GM23338 (cell line): ENCODE data around the gene HSPA12B. TPM values are rescaled to one million over a fixed set of nuclear protein-coding genes. Genes with fewer than 3 reads are reported as not detected.
A peak's percentile ranks its signal among the peaks of the same experiment; 100 is the strongest.

Source experiments
- ATAC-seq: fragments of 200-7000 bp; cut with Tn5 transposase; 3 replicates; pipeline ENCODE4 v1.9.1; 2020
- DNase-seq: peaks from one replicate; pipeline ENCODE4 v3.0.0-alpha.2; 2015; ENCODE audit warnings: low spot score
- H2AFZ ChIP-seq: fragments of 200-600 bp; sonication (generic); 2 replicates; pipeline ENCODE4 v1.8.0; 2016; ENCODE audit warnings: antibody characterized with exemption, mild to moderate bottlenecking, moderate library complexity
- H3F3A ChIP-seq: fragments of 200-600 bp; sonication (generic); replicated peaks from 2 replicates; pipeline ENCODE4 v1.8.0; 2017; ENCODE audit warnings: antibody characterized with exemption, mixed run types, low read depth
- H3K27ac ChIP-seq: fragments of 200-600 bp; sonication (generic); 2 replicates; pipeline ENCODE4 v1.6.1; 2016; ENCODE audit warnings: low read depth
- H3K27me3 ChIP-seq: fragments of 200-600 bp; sonication (generic); 2 replicates; pipeline ENCODE4 v1.8.0; 2016; ENCODE audit warnings: mild to moderate bottlenecking, mixed run types, moderate library complexity; ENCODE audit not compliant: insufficient read depth
- H3K36me3 ChIP-seq: fragments of 200-600 bp; sonication (generic); 2 replicates; pipeline ENCODE4 v1.8.0; 2016; ENCODE audit warnings: mild to moderate bottlenecking; ENCODE audit not compliant: insufficient read depth
- H3K4me1 ChIP-seq: fragments of 200-600 bp; sonication (generic); 2 replicates; pipeline ENCODE4 v1.8.0; 2016; ENCODE audit warnings: mild to moderate bottlenecking, moderate library complexity; ENCODE audit not compliant: insufficient read depth
- H3K4me2 ChIP-seq: fragments of 200-600 bp; sonication (generic); 2 replicates; pipeline ENCODE4 v1.7.1; 2017; ENCODE audit warnings: mixed run types
- H3K4me3 ChIP-seq: fragments of 200-600 bp; sonication (generic); 2 replicates; pipeline ENCODE4 v1.6.1; 2016; ENCODE audit warnings: mixed run types
- H3K79me2 ChIP-seq: fragments of 200-600 bp; sonication (generic); replicated peaks from 2 replicates; pipeline ENCODE4 v1.8.0; 2017; ENCODE audit warnings: mild to moderate bottlenecking; ENCODE audit not compliant: insufficient read depth
- H3K9me2 ChIP-seq: fragments of 200-600 bp; sonication (generic); 2 replicates; pipeline ENCODE4 v1.8.0; 2017; ENCODE audit not compliant: insufficient read depth
- H4K20me1 ChIP-seq: fragments of 200-600 bp; sonication (generic); replicated peaks from 2 replicates; pipeline ENCODE4 v1.8.0; 2017; ENCODE audit warnings: mild to moderate bottlenecking; ENCODE audit not compliant: insufficient read depth
- H3K27ac Mint-ChIP-seq: 2 replicates; pipeline ENCODE4 v1.8.0; 2020; ENCODE audit warnings: inconsistent platforms, mild to moderate bottlenecking, moderate library complexity, mixed read lengths
- H3K27me3 Mint-ChIP-seq: 3 replicates; pipeline ENCODE4 v1.8.0; 2022; ENCODE audit warnings: low read depth, mild to moderate bottlenecking, moderate library complexity, mixed read lengths, inconsistent platforms; ENCODE audit not compliant: insufficient read depth, poor library complexity
- H3K36me3 Mint-ChIP-seq: 3 replicates; pipeline ENCODE4 v1.8.0; 2021; ENCODE audit warnings: low read depth, mild to moderate bottlenecking, inconsistent platforms, moderate library complexity, mixed read lengths
- H3K4me1 Mint-ChIP-seq: 3 replicates; pipeline ENCODE4 v1.8.0; 2020; ENCODE audit warnings: mild to moderate bottlenecking, inconsistent platforms, mixed read lengths
- H3K4me3 Mint-ChIP-seq: 3 replicates; pipeline ENCODE4 v1.8.0; 2021; ENCODE audit warnings: moderate library complexity, mild to moderate bottlenecking, inconsistent platforms, mixed read lengths
- H3K9me3 Mint-ChIP-seq: 3 replicates; pipeline ENCODE4 v1.8.0; 2020; ENCODE audit warnings: moderate library complexity, mild to moderate bottlenecking, inconsistent platforms, mixed read lengths
- EZH2phosphoT487 ChIP-seq: fragments of 200-600 bp; sonication (generic); IDR thresholded peaks from one replicate; pipeline ENCODE4 v1.8.1; 2018; ENCODE audit warnings: antibody characterized with exemption; ENCODE audit not compliant: unreplicated experiment
- POLR2AphosphoS5 ChIP-seq: IDR thresholded peaks from 2 replicates; pipeline ENCODE4 v1.6.1; 2016; ENCODE audit warnings: antibody characterized with exemption, low read depth
- STAT1 ChIP-seq: IDR thresholded peaks from one replicate; pipeline ENCODE4 v1.6.1; 2016; ENCODE audit warnings: antibody characterized with exemption; ENCODE audit not compliant: unreplicated experiment
- polyA plus RNA-seq: library from polyadenylated mRNA; unstranded; fragments of >200 nt; fragmentation: Nextera tagmentation; extraction: Ambion mirVana; gene quantifications from 2 replicates; pipeline ENCODE4 v1.2.1, GENCODE V29; 2016
- total RNA-seq: library from RNA; depleted of rRNA; stranded (reverse); fragments of >200 nt; shearing (Covaris generic); gene quantifications from 2 replicates; pipeline ENCODE4 v1.2.3, GENCODE V29; 2014
- TF ChIP-seq, protein P1 (sequence below): fragments of 250-450 bp; sonication (Bioruptor Pico); IDR thresholded peaks from 2 replicates; pipeline ENCODE4 v1.5.0; 2020; ENCODE audit warnings: mild to moderate bottlenecking, moderate library complexity
- TF ChIP-seq, protein P2 (sequence below): IDR thresholded peaks from one replicate; pipeline ENCODE4 v1.6.1; 2018; ENCODE audit warnings: antibody characterized with exemption; ENCODE audit not compliant: unreplicated experiment
- TF ChIP-seq, protein P3 (sequence below): IDR thresholded peaks from 2 replicates; pipeline ENCODE4 v1.6.1; 2016; ENCODE audit warnings: antibody characterized with exemption

HSPA12B gene
- total and polyA plus RNA-seq, 2 experiments from 2014 or later = 2.8 to 6.5 TPM

DNA sequence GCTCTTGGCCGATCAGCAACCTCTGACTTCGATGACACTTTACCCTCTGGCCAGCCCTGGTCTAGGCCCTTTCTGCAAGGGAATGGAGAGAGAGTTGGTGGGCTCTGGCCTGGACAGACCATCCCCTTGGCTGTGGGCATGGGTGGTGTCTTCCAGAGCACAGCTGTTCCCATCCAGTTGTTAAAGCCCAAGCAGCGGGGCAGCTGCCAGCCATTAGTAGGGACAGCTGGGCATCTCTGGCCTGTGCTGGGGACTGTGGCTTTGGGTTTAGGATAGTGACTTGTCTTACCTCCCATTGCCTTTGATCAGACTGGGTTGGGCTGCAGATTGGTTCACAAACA lies 66.4 kb downstream of the HSPA12B start (continued):
- TF ChIP-seq, protein P1, sequence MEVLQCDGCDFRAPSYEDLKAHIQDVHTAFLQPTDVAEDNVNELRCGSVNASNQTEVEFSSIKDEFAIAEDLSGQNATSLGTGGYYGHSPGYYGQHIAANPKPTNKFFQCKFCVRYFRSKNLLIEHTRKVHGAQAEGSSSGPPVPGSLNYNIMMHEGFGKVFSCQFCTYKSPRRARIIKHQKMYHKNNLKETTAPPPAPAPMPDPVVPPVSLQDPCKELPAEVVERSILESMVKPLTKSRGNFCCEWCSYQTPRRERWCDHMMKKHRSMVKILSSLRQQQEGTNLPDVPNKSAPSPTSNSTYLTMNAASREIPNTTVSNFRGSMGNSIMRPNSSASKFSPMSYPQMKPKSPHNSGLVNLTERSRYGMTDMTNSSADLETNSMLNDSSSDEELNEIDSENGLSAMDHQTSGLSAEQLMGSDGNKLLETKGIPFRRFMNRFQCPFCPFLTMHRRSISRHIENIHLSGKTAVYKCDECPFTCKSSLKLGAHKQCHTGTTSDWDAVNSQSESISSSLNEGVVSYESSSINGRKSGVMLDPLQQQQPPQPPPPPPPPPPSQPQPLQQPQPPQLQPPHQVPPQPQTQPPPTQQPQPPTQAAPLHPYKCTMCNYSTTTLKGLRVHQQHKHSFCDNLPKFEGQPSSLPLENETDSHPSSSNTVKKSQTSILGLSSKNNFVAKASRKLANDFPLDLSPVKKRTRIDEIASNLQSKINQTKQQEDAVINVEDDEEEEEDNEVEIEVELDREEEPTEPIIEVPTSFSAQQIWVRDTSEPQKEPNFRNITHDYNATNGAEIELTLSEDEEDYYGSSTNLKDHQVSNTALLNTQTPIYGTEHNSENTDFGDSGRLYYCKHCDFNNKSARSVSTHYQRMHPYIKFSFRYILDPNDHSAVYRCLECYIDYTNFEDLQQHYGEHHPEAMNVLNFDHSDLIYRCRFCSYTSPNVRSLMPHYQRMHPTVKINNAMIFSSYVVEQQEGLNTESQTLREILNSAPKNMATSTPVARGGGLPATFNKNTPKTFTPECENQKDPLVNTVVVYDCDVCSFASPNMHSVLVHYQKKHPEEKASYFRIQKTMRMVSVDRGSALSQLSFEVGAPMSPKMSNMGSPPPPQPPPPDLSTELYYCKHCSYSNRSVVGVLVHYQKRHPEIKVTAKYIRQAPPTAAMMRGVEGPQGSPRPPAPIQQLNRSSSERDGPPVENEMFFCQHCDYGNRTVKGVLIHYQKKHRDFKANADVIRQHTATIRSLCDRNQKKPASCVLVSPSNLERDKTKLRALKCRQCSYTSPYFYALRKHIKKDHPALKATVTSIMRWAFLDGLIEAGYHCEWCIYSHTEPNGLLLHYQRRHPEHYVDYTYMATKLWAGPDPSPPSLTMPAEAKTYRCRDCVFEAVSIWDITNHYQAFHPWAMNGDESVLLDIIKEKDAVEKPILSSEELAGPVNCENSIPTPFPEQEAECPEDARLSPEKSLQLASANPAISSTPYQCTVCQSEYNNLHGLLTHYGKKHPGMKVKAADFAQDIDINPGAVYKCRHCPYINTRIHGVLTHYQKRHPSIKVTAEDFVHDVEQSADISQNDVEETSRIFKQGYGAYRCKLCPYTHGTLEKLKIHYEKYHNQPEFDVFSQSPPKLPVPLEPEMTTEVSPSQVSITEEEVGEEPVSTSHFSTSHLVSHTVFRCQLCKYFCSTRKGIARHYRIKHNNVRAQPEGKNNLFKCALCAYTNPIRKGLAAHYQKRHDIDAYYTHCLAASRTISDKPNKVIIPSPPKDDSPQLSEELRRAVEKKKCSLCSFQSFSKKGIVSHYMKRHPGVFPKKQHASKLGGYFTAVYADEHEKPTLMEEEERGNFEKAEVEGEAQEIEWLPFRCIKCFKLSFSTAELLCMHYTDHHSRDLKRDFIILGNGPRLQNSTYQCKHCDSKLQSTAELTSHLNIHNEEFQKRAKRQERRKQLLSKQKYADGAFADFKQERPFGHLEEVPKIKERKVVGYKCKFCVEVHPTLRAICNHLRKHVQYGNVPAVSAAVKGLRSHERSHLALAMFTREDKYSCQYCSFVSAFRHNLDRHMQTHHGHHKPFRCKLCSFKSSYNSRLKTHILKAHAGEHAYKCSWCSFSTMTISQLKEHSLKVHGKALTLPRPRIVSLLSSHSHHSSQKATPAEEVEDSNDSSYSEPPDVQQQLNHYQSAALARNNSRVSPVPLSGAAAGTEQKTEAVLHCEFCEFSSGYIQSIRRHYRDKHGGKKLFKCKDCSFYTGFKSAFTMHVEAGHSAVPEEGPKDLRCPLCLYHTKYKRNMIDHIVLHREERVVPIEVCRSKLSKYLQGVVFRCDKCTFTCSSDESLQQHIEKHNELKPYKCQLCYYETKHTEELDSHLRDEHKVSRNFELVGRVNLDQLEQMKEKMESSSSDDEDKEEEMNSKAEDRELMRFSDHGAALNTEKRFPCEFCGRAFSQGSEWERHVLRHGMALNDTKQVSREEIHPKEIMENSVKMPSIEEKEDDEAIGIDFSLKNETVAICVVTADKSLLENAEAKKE (CRISPR knock-in tag) = no peak
- TF ChIP-seq POLR2AphosphoS5 (no peak), STAT1 (no peak)
- TF ChIP-seq, protein P2, sequence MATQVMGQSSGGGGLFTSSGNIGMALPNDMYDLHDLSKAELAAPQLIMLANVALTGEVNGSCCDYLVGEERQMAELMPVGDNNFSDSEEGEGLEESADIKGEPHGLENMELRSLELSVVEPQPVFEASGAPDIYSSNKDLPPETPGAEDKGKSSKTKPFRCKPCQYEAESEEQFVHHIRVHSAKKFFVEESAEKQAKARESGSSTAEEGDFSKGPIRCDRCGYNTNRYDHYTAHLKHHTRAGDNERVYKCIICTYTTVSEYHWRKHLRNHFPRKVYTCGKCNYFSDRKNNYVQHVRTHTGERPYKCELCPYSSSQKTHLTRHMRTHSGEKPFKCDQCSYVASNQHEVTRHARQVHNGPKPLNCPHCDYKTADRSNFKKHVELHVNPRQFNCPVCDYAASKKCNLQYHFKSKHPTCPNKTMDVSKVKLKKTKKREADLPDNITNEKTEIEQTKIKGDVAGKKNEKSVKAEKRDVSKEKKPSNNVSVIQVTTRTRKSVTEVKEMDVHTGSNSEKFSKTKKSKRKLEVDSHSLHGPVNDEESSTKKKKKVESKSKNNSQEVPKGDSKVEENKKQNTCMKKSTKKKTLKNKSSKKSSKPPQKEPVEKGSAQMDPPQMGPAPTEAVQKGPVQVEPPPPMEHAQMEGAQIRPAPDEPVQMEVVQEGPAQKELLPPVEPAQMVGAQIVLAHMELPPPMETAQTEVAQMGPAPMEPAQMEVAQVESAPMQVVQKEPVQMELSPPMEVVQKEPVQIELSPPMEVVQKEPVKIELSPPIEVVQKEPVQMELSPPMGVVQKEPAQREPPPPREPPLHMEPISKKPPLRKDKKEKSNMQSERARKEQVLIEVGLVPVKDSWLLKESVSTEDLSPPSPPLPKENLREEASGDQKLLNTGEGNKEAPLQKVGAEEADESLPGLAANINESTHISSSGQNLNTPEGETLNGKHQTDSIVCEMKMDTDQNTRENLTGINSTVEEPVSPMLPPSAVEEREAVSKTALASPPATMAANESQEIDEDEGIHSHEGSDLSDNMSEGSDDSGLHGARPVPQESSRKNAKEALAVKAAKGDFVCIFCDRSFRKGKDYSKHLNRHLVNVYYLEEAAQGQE = no peak

DNA sequence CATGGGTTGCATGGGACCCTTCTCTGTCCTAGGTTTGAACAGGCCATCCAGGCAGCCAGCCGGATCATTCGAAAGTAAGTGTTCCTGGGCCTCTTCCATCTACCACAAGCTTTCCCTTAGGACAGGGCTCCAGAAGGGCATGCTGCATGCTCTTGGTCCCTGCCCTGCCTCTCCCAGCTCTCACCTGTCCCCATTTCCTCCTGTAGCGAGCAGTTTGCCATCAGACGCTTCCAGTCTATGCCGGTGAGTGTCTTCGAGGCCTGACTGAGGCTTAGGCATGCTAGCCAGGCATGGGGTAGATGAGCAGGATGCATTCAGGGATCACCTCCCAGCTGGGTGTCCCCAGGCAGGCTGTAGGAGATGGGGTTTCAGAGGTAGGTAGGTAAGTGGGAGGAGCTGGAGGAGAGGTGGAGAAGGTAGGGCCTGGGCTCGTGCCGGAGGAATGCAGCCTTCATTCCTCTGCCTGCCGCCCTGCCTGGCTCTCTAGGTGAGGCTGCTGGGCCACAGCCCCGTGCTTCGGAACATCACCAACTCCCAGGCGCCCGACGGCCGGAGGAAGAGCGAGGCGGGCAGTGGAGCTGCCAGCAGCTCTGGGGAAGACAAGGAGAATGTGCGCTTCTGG lies 67.9 kb downstream of the HSPA12B start:
- H3F3A ChIP-seq = peaks cover 11% of the 10 kb centered on the region; the same call in 1 of the 2 replicates
- peaks cover 30% of the 10 kb centered on the region for H3K27me3 Mint-ChIP-seq
- peak overlapping the region; percentile 44; the same call in 1 of the 2 replicates for H3K4me3 ChIP-seq
- H3K36me3 Mint-ChIP-seq = peaks cover 49% of the 10 kb centered on the region
- peak overlapping the region; percentile 78; the same call in 1 of the 2 replicates for H3K27ac ChIP-seq
- no peaks in the 10 kb centered on the region for H3K9me2 ChIP-seq
- H3K9me3 Mint-ChIP-seq = no peaks in the 10 kb centered on the region
- H2AFZ ChIP-seq = no peak overlapping the region
- no peaks in the 10 kb centered on the region; the same call in 1 of the 2 replicates for H4K20me1 ChIP-seq
- ATAC-seq (peak; percentile 58), DNase-seq (peak; percentile 77)
- H3K4me1 Mint-ChIP-seq = peaks cover 47% of the 10 kb centered on the region
- H3K4me3 Mint-ChIP-seq = peak overlapping the region; percentile 56
- peaks cover 43% of the 10 kb centered on the region for H3K4me1 ChIP-seq
- H3K4me2 ChIP-seq = peak overlapping the region; percentile 70
- H3K36me3 ChIP-seq = no peaks in the 10 kb centered on the region
- H3K79me2 ChIP-seq = no peaks in the 10 kb centered on the region
- H3K27ac Mint-ChIP-seq = peak overlapping the region; percentile 86; the same call in 1 of the 2 replicates
- H3K27me3 ChIP-seq = no peaks in the 10 kb centered on the region
- TF ChIP-seq, protein P3, sequence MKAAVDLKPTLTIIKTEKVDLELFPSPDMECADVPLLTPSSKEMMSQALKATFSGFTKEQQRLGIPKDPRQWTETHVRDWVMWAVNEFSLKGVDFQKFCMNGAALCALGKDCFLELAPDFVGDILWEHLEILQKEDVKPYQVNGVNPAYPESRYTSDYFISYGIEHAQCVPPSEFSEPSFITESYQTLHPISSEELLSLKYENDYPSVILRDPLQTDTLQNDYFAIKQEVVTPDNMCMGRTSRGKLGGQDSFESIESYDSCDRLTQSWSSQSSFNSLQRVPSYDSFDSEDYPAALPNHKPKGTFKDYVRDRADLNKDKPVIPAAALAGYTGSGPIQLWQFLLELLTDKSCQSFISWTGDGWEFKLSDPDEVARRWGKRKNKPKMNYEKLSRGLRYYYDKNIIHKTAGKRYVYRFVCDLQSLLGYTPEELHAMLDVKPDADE = no peak
- no peak for TF ChIP-seq EZH2phosphoT487
